Kidney (tissue), 14 donors: ENCODE results near the gene ABHD16A. TPM values are rescaled to one million over a fixed set of nuclear protein-coding genes. Genes with fewer than 3 reads are reported as not detected.

Source experiments
- DNase-seq, 5 donors: peaks; one replicate each; pipeline ENCODE4 v3.0.0-alpha.2; 2013 to 2020
- FAIRE-seq: peaks from 2 replicates; lab custom pipeline; 2012; peaks lifted over from hg19 to GRCh38; lab: Jason Lieb, UNC
- H3K27ac ChIP-seq, 2 donors: one replicate each; pipeline ENCODE4 v1.7.0; 2013; ENCODE audit warnings: low read depth in 2 of 2, low read length in 2 of 2, inconsistent platforms in 1 of 2
- H3K27me3 ChIP-seq: one replicate; pipeline ENCODE4 v1.7.1; 2013; ENCODE audit warnings: low read length, inconsistent platforms; ENCODE audit not compliant: control insufficient read depth, insufficient read depth
- H3K36me3 ChIP-seq, 3 donors: one replicate each; pipeline versions ENCODE4 v1.7.0 to v1.7.1; 2013; ENCODE audit warnings: low read length in 3 of 3, control low read depth in 1 of 3, inconsistent platforms in 1 of 3; ENCODE audit not compliant: insufficient read depth in 3 of 3, control insufficient read depth in 2 of 3
- H3K4me1 ChIP-seq, 3 donors: one replicate each; pipeline versions ENCODE4 v1.7.0 to v1.7.1; 2013; ENCODE audit warnings: low read length in 3 of 3, inconsistent platforms in 1 of 3, low read depth in 1 of 3; ENCODE audit not compliant: control insufficient read depth in 2 of 3, insufficient read depth in 2 of 3
- H3K4me3 ChIP-seq, 3 donors: one replicate each; pipeline versions ENCODE4 v1.7.0 to v1.8.1; 2013; ENCODE audit warnings: low read length in 3 of 3, control low read depth in 1 of 3, inconsistent platforms in 1 of 3
- H3K9ac ChIP-seq, 3 donors: one replicate each; pipeline versions ENCODE4 v1.7.0 to v1.7.1; 2013; ENCODE audit warnings: low read length in 3 of 3, control low read depth in 1 of 3, inconsistent platforms in 1 of 3
- H3K9me3 ChIP-seq, 3 donors: one replicate each; pipeline versions ENCODE4 v1.7.0 to v1.7.1; 2013; ENCODE audit warnings: low read length in 3 of 3, control low read depth in 1 of 3, inconsistent platforms in 1 of 3; ENCODE audit not compliant: control insufficient read depth in 2 of 3, insufficient read depth in 1 of 3
- CTCF ChIP-seq: IDR thresholded peaks from 3 replicates; pipeline ENCODE4 v1.5.1; 2012; ENCODE audit warnings: mild to moderate bottlenecking, moderate library complexity, borderline replicate concordance; ENCODE audit not compliant: insufficient read depth; ENCODE audit errors: extremely low read depth
- intact Hi-C: fragments of 100-400 bp; cut with DNase I; formaldehyde crosslinking; loops from one replicate; pipeline ENCODE4 v1.11.1; 2022
- polyA plus RNA-seq: library from polyadenylated mRNA; stranded (reverse); fragments of 350-450 nt; fragmentation: Illumina TruSeq; extraction: RNeasy Lipid Tissue Mini Kit (QIAGEN cat#74804); gene quantifications from one replicate; pipeline ENCODE4 v1.2.3, GENCODE V29; 2014; ENCODE audit warnings: low read depth, low replicate concordance; ENCODE audit not compliant: insufficient read depth
- total RNA-seq: library from RNA; stranded (reverse); fragmentation: NEBNext Ultra II Directional; extraction: Animal tissue kit (Norgen Biotek cat#: 25700); gene quantifications from one replicate; pipeline ENCODE4 v1.2.1, GENCODE V29; 2021
- donor health status: control.
- donor health status: control.
- donor health status: control.
- donor health status: control.
- donor health status: control.
- donor health status: DM: yes; HTN: yes; CAD: no.
- donor health status: Normal renal cell carcinoma (clear cell type).

Gene ABHD16A
- total and polyA plus RNA-seq, 2 donors from 2014 or later, result 48.7 to 50.2 TPM

GRCh38 chr6:31663126-31663960 is 39.8 kb downstream of the ABHD16A start:
- Histone ChIP-seq H3K27ac (peak overlapping the region; percentile 85 to 97), H3K9me3 (no peaks in the 10 kb centered on the region), H3K27me3 (no peaks in the 10 kb centered on the region), H3K36me3 (peaks cover 5 to 12% (median 9%) of the 10 kb centered on the region in 3 donors), H3K4me3 (peak overlapping the region; percentile 89 to 94 (median 94)), H3K9ac (peak overlapping the region in 2 of 3 donors; percentile 16 to 77), H3K4me1 (peaks cover 2 to 41% (median 40%) of the 10 kb centered on the region in 3 donors)
- intact Hi-C loops, result no loop called here
- FAIRE-seq, result no peak
- DNase-seq, result no peak
- TF ChIP-seq CTCF, result no peak

- peak overlapping the region in 1 of 2 donors; percentile 17 for H3K27ac ChIP-seq
- H3K36me3 ChIP-seq, result peaks cover 0 to 7% (median 6%) of the 10 kb centered on the region in 3 donors
- H3K4me3 ChIP-seq, result peak overlapping the region in 1 of 3 donors; percentile 94
- H3K27me3 ChIP-seq, result no peaks in the 10 kb centered on the region
- FAIRE-seq (no peak), DNase-seq (no peak)
- no peak overlapping the region for H3K9ac ChIP-seq
- peaks cover 2 to 48% (median 40%) of the 10 kb centered on the region in 3 donors for H3K4me1 ChIP-seq
- TF ChIP-seq CTCF, result no peak
- H3K9me3 ChIP-seq, result no peaks in the 10 kb centered on the region
- intact Hi-C loops, result no loop called here
Measured at GRCh38 chr6:31662124-31662723, 40.9 kb downstream of the ABHD16A start.

- intact Hi-C loops, result no loop called here
- FAIRE-seq (no peak), DNase-seq (no peak)
- H3K9me3 ChIP-seq, result no peaks in the 10 kb centered on the region
- H3K9ac ChIP-seq, result peak overlapping the region in 2 of 3 donors; percentile 22 to 86
- peaks cover 0 to 45% (median 36%) of the 10 kb centered on the region in 3 donors for H3K4me1 ChIP-seq
- no peaks in the 10 kb centered on the region for H3K27me3 ChIP-seq
- peak overlapping the region; percentile 92 to 98 (median 93) for H3K4me3 ChIP-seq
- H3K36me3 ChIP-seq, result peaks cover 0 to 7% (median 6%) of the 10 kb centered on the region in 3 donors
- TF ChIP-seq CTCF, result no peak
- peak overlapping the region in 1 of 2 donors; percentile 84 for H3K27ac ChIP-seq
Measured at GRCh38 chr6:31661262-31662123, 41.6 kb downstream of the ABHD16A start.
